K562 (cell line): ENCODE measurements around the gene GGCT. TPM values are rescaled to one million over a fixed set of nuclear protein-coding genes. Genes with fewer than 3 reads are reported as not detected.

Experiments
- ATAC-seq: fragments of 200-7000 bp; cut with Tn5 transposase; 3 replicates; pipeline ENCODE4 v1.9.1; 2020; ENCODE audit warnings: moderate library complexity
- BruUV-seq: library from RNA; stranded (reverse); fragments of 400-500 nt; replicated peaks from 2 replicates; lab custom pipeline; 2021; lab: Mats Ljungman, UMichigan
- CTCF ChIA-PET: fragments of 300-600 bp; formaldehyde crosslinking; extraction: SDS; loops from one replicate; lab custom pipeline; 2021; ENCODE audit warnings: low intra/inter-chr PET ratio; lab: Yijun Ruan, JAX
- POLR2A ChIA-PET: fragments of 300-600, 350-650 bp; sonication (Branson Sonifier 250); formaldehyde crosslinking; extraction: SDS; loops from one replicate; lab custom pipeline; 2021; ENCODE audit warnings: antibody characterized with exemption, inconsistent platforms; lab: Yijun Ruan, JAX
- DNase-seq, 4 experiments: peaks; one replicate each; pipeline versions ENCODE4 v3.0.0 to v3.0.0-alpha.2; 2011 to 2018; ENCODE audit warnings: low spot score in 3 of 4, mixed read lengths in 3 of 4; ENCODE audit errors: extremely low read depth in 1 of 4
- FAIRE-seq: peaks from 2 replicates; lab custom pipeline; 2011; peaks lifted over from hg19 to GRCh38; lab: Jason Lieb, UNC
- H2AFZ ChIP-seq: 2 replicates; pipeline ENCODE4 v1.6.0; 2011; ENCODE audit warnings: low read depth, low read length, control low read depth, inconsistent platforms
- H3K27ac ChIP-seq: fragments of 200-600 bp; 3 replicates; pipeline ENCODE4 v1.8.0; 2011; ENCODE audit warnings: low read depth, mild to moderate bottlenecking, control low read depth, inconsistent platforms, low read length, moderate library complexity, mixed read lengths; ENCODE audit errors: extremely low read depth
- H3K27me3 ChIP-seq, 2 experiments: fragments of 300-600 bp in 1 of 2; 2 replicates in 1 of 2; 3 replicates in 1 of 2; pipeline versions ENCODE4 v1.6.0 to v1.8.0; 2011; ENCODE audit warnings: inconsistent platforms in 2 of 2, low read length in 2 of 2, mild to moderate bottlenecking in 1 of 2, mixed read lengths in 1 of 2, moderate library complexity in 1 of 2; ENCODE audit not compliant: control insufficient read depth in 2 of 2, insufficient read depth in 2 of 2
- H3K36me3 ChIP-seq: fragments of 300-600 bp; 3 replicates; pipeline ENCODE4 v1.8.0; 2011; ENCODE audit warnings: mild to moderate bottlenecking, low read length, inconsistent platforms; ENCODE audit not compliant: control insufficient read depth, insufficient read depth
- H3K4me1 ChIP-seq, 2 experiments: fragments of 200-600 bp in 1 of 2; replicated peaks in 1 of 2; 2 replicates in 1 of 2; 3 replicates in 1 of 2; pipeline versions ENCODE4 v1.5.1 to v1.8.0; 2011; ENCODE audit warnings: inconsistent platforms in 2 of 2, low read length in 2 of 2, mild to moderate bottlenecking in 1 of 2, mixed read lengths in 1 of 2, moderate library complexity in 1 of 2; ENCODE audit not compliant: control insufficient read depth in 2 of 2, insufficient read depth in 2 of 2
- H3K4me2 ChIP-seq: 2 replicates; pipeline ENCODE4 v1.6.1; 2011; ENCODE audit warnings: low read length, control low read depth, inconsistent platforms, mixed read lengths; ENCODE audit not compliant: insufficient read depth
- H3K4me3 ChIP-seq: fragments of 200-600 bp; sonication (generic), shearing (Covaris generic); 2 replicates; pipeline ENCODE4 v1.5.1; 2016; ENCODE audit warnings: control low read depth, inconsistent platforms
- H3K79me2 ChIP-seq: fragments of 200-600 bp; 3 replicates; pipeline ENCODE4 v1.8.0; 2011; ENCODE audit warnings: low read length, inconsistent platforms; ENCODE audit not compliant: control insufficient read depth, insufficient read depth
- H3K9ac ChIP-seq, 2 experiments: 2 replicates each; pipeline versions ENCODE4 v1.6.0 to v1.6.1; 2011; ENCODE audit warnings: low read depth in 2 of 2, low read length in 2 of 2, control low read depth in 1 of 2, inconsistent platforms in 1 of 2, mild to moderate bottlenecking in 1 of 2, mixed read lengths in 1 of 2; ENCODE audit not compliant: insufficient read depth in 1 of 2
- H3K9me1 ChIP-seq: one replicate; pipeline ENCODE4 v1.6.0; 2011; ENCODE audit warnings: inconsistent platforms, mild to moderate bottlenecking, low read length, moderate library complexity; ENCODE audit not compliant: control insufficient read depth, insufficient read depth
- H3K9me3 ChIP-seq: replicated peaks from 2 replicates; pipeline ENCODE4 v1.5.1; 2011; ENCODE audit warnings: low read depth, low read length, inconsistent platforms; ENCODE audit not compliant: control insufficient read depth, insufficient read depth
- H4K20me1 ChIP-seq: replicated peaks from 2 replicates; pipeline ENCODE4 v1.6.1; 2011; ENCODE audit warnings: low read length, inconsistent platforms, mixed read lengths; ENCODE audit not compliant: control insufficient read depth, insufficient read depth
- HMGN3 ChIP-seq: IDR thresholded peaks from 2 replicates; pipeline ENCODE4 v1.6.1; 2011; ENCODE audit warnings: borderline replicate concordance, low read depth, mild to moderate bottlenecking, mixed read lengths, low read length; ENCODE audit not compliant: insufficient read length; ENCODE audit errors: extremely low read depth
- MTA3 ChIP-seq: fragments of 450-650 bp; formaldehyde crosslinking; IDR thresholded peaks from 2 replicates; pipeline ENCODE4 v1.6.1; 2017; ENCODE audit warnings: mild to moderate bottlenecking, borderline replicate concordance
- PCBP1 ChIP-seq: fragments of 200-400 bp; formaldehyde crosslinking; IDR thresholded peaks from 2 replicates; pipeline ENCODE4 v1.6.1; 2018; ENCODE audit warnings: mild to moderate bottlenecking, low read depth, low read length; ENCODE audit not compliant: poor library complexity, severe bottlenecking
- POLR3A ChIP-seq: IDR thresholded peaks from 2 replicates; pipeline ENCODE4 v1.6.1; 2011; ENCODE audit warnings: borderline replicate concordance, mild to moderate bottlenecking, moderate library complexity; ENCODE audit not compliant: insufficient read length, insufficient read depth; ENCODE audit errors: extremely low read depth
- RBBP5 ChIP-seq: fragments of 200-600 bp; sonication (generic); IDR thresholded peaks from 2 replicates; pipeline ENCODE4 v1.6.1; 2012; ENCODE audit warnings: borderline replicate concordance, mild to moderate bottlenecking, low read length, control low read depth, inconsistent platforms; ENCODE audit not compliant: insufficient read depth, poor library complexity, severe bottlenecking
- SAP30 ChIP-seq: fragments of 200-600 bp; sonication (generic); IDR thresholded peaks from 2 replicates; pipeline ENCODE4 v1.6.1; 2012; ENCODE audit warnings: borderline replicate concordance, low read depth, mild to moderate bottlenecking, moderate library complexity, low read length, control low read depth, inconsistent platforms; ENCODE audit not compliant: insufficient read depth, poor library complexity, severe bottlenecking
- TRIM28 ChIP-seq: fragments of 450-650 bp; IDR thresholded peaks from 2 replicates; pipeline ENCODE4 v1.6.1; 2017
- TSC22D4 ChIP-seq: fragments of 450-650 bp; IDR thresholded peaks from 2 replicates; pipeline ENCODE4 v1.6.1; 2016; ENCODE audit warnings: missing genetic modification characterization, missing biosample characterization, control low read depth
- ZC3H11A ChIP-seq: IDR thresholded peaks from 2 replicates; pipeline ENCODE4 v1.6.1; 2012; ENCODE audit warnings: low read depth, low read length, improper control_type of control experiment
- ZFX ChIP-seq: sonication (generic); formaldehyde crosslinking; IDR thresholded peaks from 2 replicates; pipeline ENCODE4 v1.8.0; 2022; ENCODE audit warnings: mild to moderate bottlenecking, missing genetic modification reagents, moderate library complexity
- ZNF174 ChIP-seq: fragments of 250-450 bp; sonication (Bioruptor Pico); IDR thresholded peaks from 2 replicates; pipeline ENCODE4 v1.4.0; 2020; ENCODE audit warnings: mild to moderate bottlenecking
- ZNF316 ChIP-seq: fragments of 450-650 bp; IDR thresholded peaks from 2 replicates; pipeline ENCODE4 v1.6.1; 2016
- WGBS: fragments of 100-300 bp; shearing (Covaris generic); methylation state at CpG from one replicate; pipeline ENCODE4 v1.1.6; 2016; ENCODE audit warnings: low coverage, mixed read lengths; ENCODE audit not compliant: insufficient coverage; ENCODE audit errors: missing lambda C conversion rate; 5-methylcytosine and 5-hydroxymethylcytosine counted together
- in situ Hi-C: fragments of 300-500 bp; cut with MboI; formaldehyde crosslinking; loops from 4 replicates; pipeline ENCODE4 v1.15.0; 2018; ENCODE audit warnings: inconsistent platforms, mixed read lengths
- intact Hi-C: fragments of 100-400 bp; cut with micrococcal nuclease; formaldehyde crosslinking; loops from 2 replicates; pipeline ENCODE4 v1.14.2; 2022
- polyA plus RNA-seq, 8 experiments: library from polyadenylated mRNA; depleted of rRNA in 4 of 8; stranded (reverse) in 5 of 8; unstranded in 3 of 8; fragments of >200 nt; fragmentation: Nextera tagmentation in 2 of 8; fragmentation: Illumina TruSeq in 1 of 8; extraction: Ambion mirVana in 2 of 8; extraction: Trizol in 1 of 8; gene quantifications; 2 replicates each; pipeline versions ENCODE4 v1.2.1 to v1.2.3, GENCODE V29; 2011 to 2014; ENCODE audit warnings: inconsistent platforms in 1 of 8, missing spikeins in 1 of 8
- total RNA-seq, 7 experiments: library from RNA; depleted of rRNA in 6 of 7; stranded (reverse); fragments of >200 nt in 6 of 7; fragmentation: Illumina TruSeq in 2 of 7; extraction: Trizol in 2 of 7; gene quantifications; 2 replicates each; pipeline versions ENCODE4 v1.2.1 to v1.2.3, GENCODE V29; 2011 to 2021; ENCODE audit warnings: low replicate concordance in 1 of 7

GGCT gene
- total and polyA plus RNA-seq, 9 of the 15 experiments (the other 6 are each of a cell fraction or from before 2014, with no cell fraction given), result 79.0 to 349 (median 136) TPM

GRCh38 chr7:30453921-30454320 is 50.7 kb downstream of the GGCT start:
- Histone ChIP-seq H3K9me1 (no peaks in the 10 kb centered on the region), H3K79me2 (no peaks in the 10 kb centered on the region), H3K9ac (no peak overlapping the region), H3K36me3 (0 out of 3 replicates have a peak, but pooled peaks cover 3% of the 10 kb centered on the region), H2AFZ (no peak overlapping the region), H3K4me2 (no peak overlapping the region), H3K4me1 (peaks cover 0 to 4% of the 10 kb centered on the region in 2 experiments; a peak in 1 of 5 replicates), H3K4me3 (no peak overlapping the region), H3K27me3 (no peaks in the 10 kb centered on the region), H3K27ac (no peak overlapping the region), H3K9me3 (no peaks in the 10 kb centered on the region), H4K20me1 (no peaks in the 10 kb centered on the region)
- CTCF ChIA-PET, result no interaction called here
- WGBS, result 55% methylated on average over 3 of the region's 3 CpGs
- TF ChIP-seq ZNF316 (no peak), POLR3A (no peak), ZC3H11A (no peak), TSC22D4 (tag) (no peak), HMGN3 (no peak), ZNF174 (CRISPR knock-in tag) (no peak), TRIM28 (no peak), RBBP5 (no peak), SAP30 (no peak), MTA3 (no peak), PCBP1 (no peak), ZFX (CRISPR knock-in tag) (no peak)
- DNase-seq (no peak), FAIRE-seq (peak; percentile 42), ATAC-seq (no peak)
- POLR2A ChIA-PET, result interaction anchor here (1.2 to 1.8 kb wide), 2 partner anchors 8 to 15 kb away, joined by 3 to 4 read pairs; no protein-coding TSS in a partner anchor
- no TSS peak for BruUV-seq
- intact Hi-C loops, result no loop called here
- in situ Hi-C loops, result no loop called here
